ENCODE measurements around the gene TTL. TPM values are rescaled to one million over a fixed set of nuclear protein-coding genes. Genes with fewer than 3 reads are reported as not detected.

The TTL gene
- total RNA-seq, 1 experiment from 2014 or later: 58.9 TPM

DNA sequence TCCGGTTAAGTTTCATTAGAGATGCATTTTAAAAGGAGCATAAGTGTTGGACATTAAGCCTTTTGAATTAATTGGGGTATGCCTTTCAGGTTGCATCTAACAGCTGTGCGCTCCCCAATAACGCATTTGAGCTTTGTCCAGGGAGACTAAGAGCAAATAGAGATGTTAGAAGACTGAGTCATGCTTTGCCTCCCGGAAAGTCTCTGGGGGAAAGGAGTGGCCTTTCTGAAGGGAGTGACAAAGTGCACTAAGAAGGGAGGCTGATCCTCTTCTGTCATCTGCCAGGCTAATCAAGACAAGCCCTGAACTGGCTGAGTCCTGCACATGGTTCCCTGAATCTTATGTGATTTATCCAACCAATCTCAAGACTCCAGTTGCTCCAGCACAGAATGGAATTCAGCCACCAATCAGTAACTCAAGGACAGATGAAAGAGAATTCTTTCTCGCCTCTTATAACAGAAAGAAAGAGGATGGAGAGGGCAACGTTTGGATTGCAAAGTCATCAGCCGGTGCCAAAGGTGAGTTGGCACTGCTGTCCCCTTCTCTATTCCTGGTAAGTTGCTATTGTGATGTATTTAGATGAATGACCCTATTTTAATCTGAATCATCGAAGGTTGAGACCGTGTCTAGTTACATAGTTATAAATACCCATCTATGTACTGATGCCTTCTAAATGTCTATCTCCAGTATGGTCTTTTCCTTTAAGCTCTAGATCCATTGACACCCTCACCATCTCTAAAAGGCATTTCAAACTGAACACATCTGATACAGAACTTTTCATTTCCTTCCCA is 12.1 kb downstream of the TTL start:
- TF ChIP-seq, protein P1, sequence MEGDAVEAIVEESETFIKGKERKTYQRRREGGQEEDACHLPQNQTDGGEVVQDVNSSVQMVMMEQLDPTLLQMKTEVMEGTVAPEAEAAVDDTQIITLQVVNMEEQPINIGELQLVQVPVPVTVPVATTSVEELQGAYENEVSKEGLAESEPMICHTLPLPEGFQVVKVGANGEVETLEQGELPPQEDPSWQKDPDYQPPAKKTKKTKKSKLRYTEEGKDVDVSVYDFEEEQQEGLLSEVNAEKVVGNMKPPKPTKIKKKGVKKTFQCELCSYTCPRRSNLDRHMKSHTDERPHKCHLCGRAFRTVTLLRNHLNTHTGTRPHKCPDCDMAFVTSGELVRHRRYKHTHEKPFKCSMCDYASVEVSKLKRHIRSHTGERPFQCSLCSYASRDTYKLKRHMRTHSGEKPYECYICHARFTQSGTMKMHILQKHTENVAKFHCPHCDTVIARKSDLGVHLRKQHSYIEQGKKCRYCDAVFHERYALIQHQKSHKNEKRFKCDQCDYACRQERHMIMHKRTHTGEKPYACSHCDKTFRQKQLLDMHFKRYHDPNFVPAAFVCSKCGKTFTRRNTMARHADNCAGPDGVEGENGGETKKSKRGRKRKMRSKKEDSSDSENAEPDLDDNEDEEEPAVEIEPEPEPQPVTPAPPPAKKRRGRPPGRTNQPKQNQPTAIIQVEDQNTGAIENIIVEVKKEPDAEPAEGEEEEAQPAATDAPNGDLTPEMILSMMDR (conservative IDR thresholded peaks at IDR 0.05): no peak
- H3T11ph ChIP-seq (ENCODE audit: low read length): no peak overlapping the region
- H3K23ac ChIP-seq (ENCODE audit: insufficient read length, low read depth, low read length): no peak overlapping the region
- no peaks in the 10 kb centered on the region for H3K23me2 ChIP-seq (ENCODE audit: insufficient read length, low read depth, low read length, poor library complexity, severe bottlenecking)
- H3K27ac ChIP-seq (ENCODE audit: insufficient read length, low read depth, low read length): no peak overlapping the region
- no CpG with 5 or more reads among the region's 9 CpGs for WGBS (ENCODE audit: extremely low coverage, insufficient read length, low lambda C conversion rate)
- H3K56ac ChIP-seq (ENCODE audit: insufficient read length, low read depth, low read length): no peak overlapping the region
- DNase-seq: no peak
- H3K27me3 ChIP-seq (ENCODE audit: insufficient read depth, low read length): no peaks in the 10 kb centered on the region
- H3K4me2 ChIP-seq (ENCODE audit: insufficient read depth, insufficient read length, low read length): no peak overlapping the region
- no peaks in the 10 kb centered on the region for H3K9me3 ChIP-seq (ENCODE audit: control insufficient read depth, low read depth, low read length)
- H4K20me1 ChIP-seq (ENCODE audit: control insufficient read depth, insufficient read depth, insufficient read length): no peaks in the 10 kb centered on the region
- H3K36me3 Mint-ChIP-seq (ENCODE audit: insufficient read depth in 1 of 3, low read depth in 3 of 3): peaks cover 5 to 18% (median 18%) of the 10 kb centered on the region in 3 experiments; a peak in 6 of 7 replicates
- H3K4me3 Mint-ChIP-seq: no peak overlapping the region
- no peak overlapping the region for H3K4ac ChIP-seq (ENCODE audit: low read depth, low read length)
- no peaks in the 10 kb centered on the region for H3K9me3 Mint-ChIP-seq
- peaks cover 0 to 5% of the 10 kb centered on the region in 2 experiments; a peak in 2 of 4 replicates for H3K4me1 Mint-ChIP-seq
- no peaks in the 10 kb centered on the region for H3K4me1 ChIP-seq (ENCODE audit: insufficient read depth, low read length)
- no peak overlapping the region for H4K8ac ChIP-seq (replicated peaks; ENCODE audit: insufficient read length, low read depth, low read length)
- H3K79me2 ChIP-seq (ENCODE audit: insufficient read depth, low read length): no peaks in the 10 kb centered on the region
- peaks cover 5% of the 10 kb centered on the region for H3K79me1 ChIP-seq (ENCODE audit: insufficient read depth, low read depth, low read length, poor library complexity, severe bottlenecking)
- H2BK12ac ChIP-seq (ENCODE audit: insufficient read length, low read depth, low read length): no peak overlapping the region
- no peak overlapping the region for H2BK15ac ChIP-seq (ENCODE audit: low read depth, low read length)
- no peak overlapping the region for H3K14ac ChIP-seq (ENCODE audit: insufficient read depth, low read length)
- no peak overlapping the region for H4K5ac ChIP-seq (ENCODE audit: insufficient read length, low read depth, low read length)
- H2BK5ac ChIP-seq (ENCODE audit: insufficient read length, low read length): no peak overlapping the region
- H3K27me3 Mint-ChIP-seq (ENCODE audit: low read depth): no peaks in the 10 kb centered on the region
- H2BK20ac ChIP-seq (ENCODE audit: low read depth, low read length, poor library complexity, severe bottlenecking): no peak overlapping the region
- no peak overlapping the region for H2AFZ ChIP-seq (ENCODE audit: low read length)
- no peak overlapping the region for H3K9ac ChIP-seq (ENCODE audit: extremely low read depth, insufficient read length, low read length)
- no peak overlapping the region for H4K91ac ChIP-seq (ENCODE audit: insufficient read length, low read depth, low read length)
- no peak overlapping the region for H3K18ac ChIP-seq (ENCODE audit: insufficient read length, low read depth, low read length)
- no peak overlapping the region for H2BK120ac ChIP-seq (ENCODE audit: low read depth, low read length, poor library complexity, severe bottlenecking)
- H3K27ac Mint-ChIP-seq: no peak overlapping the region
- no peak overlapping the region for H2AK5ac ChIP-seq (ENCODE audit: insufficient read length, low read length)

Measured in H9 (cell line).